ENCODE data around the gene MARCHF9. TPM values are rescaled to one million over a fixed set of nuclear protein-coding genes. Genes with fewer than 3 reads are reported as not detected.

The MARCHF9 gene
- total RNA-seq, 1 donor from 2014 or later = 10.6 TPM

GRCh38 chr12:57779736-57780135 lies 24.8 kb downstream of the MARCHF9 start:
- DNase-seq (ENCODE audit: low spot score) = no peak
- ATAC-seq = no peak
- intact Hi-C loops (cut with DNase I) = loop anchor here (10.0 kb wide), 1 partner anchor 125 kb away; no protein-coding TSS in a partner anchor

GRCh38 chr12:57780284-57780897 lies 25.5 kb downstream of the MARCHF9 start:
- DNase-seq (ENCODE audit: low spot score) = no peak
- intact Hi-C loops (cut with DNase I) = loop anchor here (10.0 kb wide), 1 partner anchor 124 kb away; no protein-coding TSS in a partner anchor
- ATAC-seq = no peak

GRCh38 chr12:57781244-57781643 lies 26.3 kb downstream of the MARCHF9 start:
- DNase-seq (ENCODE audit: low spot score) (no peak), ATAC-seq (no peak)
- intact Hi-C loops (cut with DNase I) = loop anchor here (10.0 kb wide), 1 partner anchor 124 kb away; no protein-coding TSS in a partner anchor

GRCh38 chr12:57781801-57782200 lies 26.9 kb downstream of the MARCHF9 start:
- intact Hi-C loops (cut with DNase I) = loop anchor here (10.0 kb wide), 1 partner anchor 123 kb away; no protein-coding TSS in a partner anchor
- ATAC-seq = no peak

GRCh38 chr12:57782243-57782607 lies 27.3 kb downstream of the MARCHF9 start:
- no peak for DNase-seq (ENCODE audit: low spot score)
- intact Hi-C loops (cut with DNase I) = loop anchor here (10.0 kb wide), 1 partner anchor 123 kb away; no protein-coding TSS in a partner anchor
- ATAC-seq = no peak

More at GRCh38 chr12:57781801-57782200, 26.9 kb downstream of the MARCHF9 start:
- no peak for DNase-seq (ENCODE audit: low spot score)

GRCh38 chr12:57782608-57783465 lies 27.9 kb downstream of the MARCHF9 start, which contains the start of gene TSFM:
TSS of gene TSFM (plus strand) at chr12:57782787. CDS start at chr12:57782802, 15 bp downstream.
- peak; percentile 99 for DNase-seq (ENCODE audit: low spot score)
- intact Hi-C loops (cut with DNase I) = loop anchor here (10.0 kb wide), 1 partner anchor 122 kb away; no protein-coding TSS in a partner anchor
- peak; percentile 96 for ATAC-seq

- intact Hi-C loops (cut with DNase I) = loop anchor here (10.0 kb wide), 1 partner anchor 121 kb away; no protein-coding TSS in a partner anchor
- DNase-seq (ENCODE audit: low spot score) (no peak), ATAC-seq (no peak)
Observed at GRCh38 chr12:57783466-57783801, 28.5 kb downstream of the MARCHF9 start.

- DNase-seq (ENCODE audit: low spot score) (no peak), ATAC-seq (no peak)
- intact Hi-C loops (cut with DNase I) = loop anchor here (10.0 kb wide), 1 partner anchor 121 kb away; no protein-coding TSS in a partner anchor
Observed at GRCh38 chr12:57783861-57784260, 29.0 kb downstream of the MARCHF9 start.

- DNase-seq (ENCODE audit: low spot score) (no peak), ATAC-seq (no peak)
- intact Hi-C loops (cut with DNase I) = no loop called here
Observed at GRCh38 chr12:57793920-57794319, 39.0 kb downstream of the MARCHF9 start.

- intact Hi-C loops (cut with DNase I) = no loop called here
- DNase-seq (ENCODE audit: low spot score) = no peak
Observed at GRCh38 chr12:57795354-57795753, 40.5 kb downstream of the MARCHF9 start.

GRCh38 chr12:57796996-57797395 lies 42.1 kb downstream of the MARCHF9 start:
- intact Hi-C loops (cut with DNase I) = no loop called here
- ATAC-seq (no peak), DNase-seq (ENCODE audit: low spot score) (no peak)

More at GRCh38 chr12:57795354-57795753, 40.5 kb downstream of the MARCHF9 start:
- ATAC-seq = no peak

GRCh38 chr12:57797933-57798332 lies 43.0 kb downstream of the MARCHF9 start:
- DNase-seq (ENCODE audit: low spot score) (no peak), ATAC-seq (no peak)
- intact Hi-C loops (cut with DNase I) = no loop called here

- intact Hi-C loops (cut with DNase I) = no loop called here
- ATAC-seq (no peak), DNase-seq (ENCODE audit: low spot score) (no peak)
Observed at GRCh38 chr12:57800965-57801364, 46.1 kb downstream of the MARCHF9 start.

GRCh38 chr12:57802607-57803006 lies 47.7 kb downstream of the MARCHF9 start:
- intact Hi-C loops (cut with DNase I) = no loop called here
- ATAC-seq = no peak
- no peak for DNase-seq (ENCODE audit: low spot score)

- ATAC-seq = peak; percentile 80
- DNase-seq (ENCODE audit: low spot score) = peak; percentile 69
- intact Hi-C loops (cut with DNase I) = no loop called here
Observed at GRCh38 chr12:57803319-57803893, 48.5 kb downstream of the MARCHF9 start.

GRCh38 chr12:57806677-57807076 lies 51.8 kb downstream of the MARCHF9 start:
- DNase-seq (ENCODE audit: low spot score) (no peak), ATAC-seq (no peak)
- intact Hi-C loops (cut with DNase I) = no loop called here

- intact Hi-C loops (cut with DNase I) = no loop called here
- DNase-seq (ENCODE audit: low spot score) = no peak
- ATAC-seq = no peak
Observed at GRCh38 chr12:57807285-57807684, 52.4 kb downstream of the MARCHF9 start.

- intact Hi-C loops (cut with DNase I) = no loop called here
- ATAC-seq (no peak), DNase-seq (ENCODE audit: low spot score) (no peak)
Observed at GRCh38 chr12:57808351-57808750, 53.4 kb downstream of the MARCHF9 start.

- ATAC-seq (no peak), DNase-seq (ENCODE audit: low spot score) (no peak)
- intact Hi-C loops (cut with DNase I) = no loop called here
Observed at GRCh38 chr12:57809425-57809824, 54.5 kb downstream of the MARCHF9 start.
